Suppressor macrophage (primary cell): ENCODE data around the gene EBF3.
A peak's percentile ranks its signal among the peaks of the same experiment; 100 is the strongest.

Source experiments
- DNase-seq, 4 experiments: peaks; one replicate each; pipeline ENCODE4 v3.0.0-alpha.2; 2020 to 2022

EBF3 gene

GRCh38 chr10:129869596-129870473, 94.2 kb downstream of the EBF3 start:
- DNase-seq = no peak

GRCh38 chr10:129868449-129869035, 95.5 kb downstream of the EBF3 start:
- DNase-seq = no peak

- DNase-seq = no peak
These were observed 96.4 kb downstream of the EBF3 start for GRCh38 chr10:129867631-129868179.

GRCh38 chr10:129866894-129867293, 97.2 kb downstream of the EBF3 start:
- DNase-seq = no peak

- no peak for DNase-seq
These were observed 98.1 kb downstream of the EBF3 start for GRCh38 chr10:129865960-129866359.

- no peak for DNase-seq
These were observed 98.7 kb downstream of the EBF3 start for GRCh38 chr10:129865413-129865812.

GRCh38 chr10:129864601-129865126, 99.4 kb downstream of the EBF3 start:
- no peak for DNase-seq

GRCh38 chr10:129864082-129864481, 100.0 kb downstream of the EBF3 start:
- no peak for DNase-seq

- DNase-seq = no peak
These were observed 100.8 kb downstream of the EBF3 start for GRCh38 chr10:129863201-129863663.

GRCh38 chr10:129861776-129862531, 102.1 kb downstream of the EBF3 start:
- DNase-seq = no peak

- no peak for DNase-seq
These were observed 103.7 kb downstream of the EBF3 start for GRCh38 chr10:129860396-129860795.

GRCh38 chr10:129859536-129859935, 104.5 kb downstream of the EBF3 start:
- DNase-seq = no peak

GRCh38 chr10:129857242-129857960, 106.7 kb downstream of the EBF3 start:
- no peak for DNase-seq

GRCh38 chr10:129855836-129856563, 108.1 kb downstream of the EBF3 start:
- no peak for DNase-seq

- no peak for DNase-seq
These were observed 109.0 kb downstream of the EBF3 start for GRCh38 chr10:129854796-129855705.

- no peak for DNase-seq
These were observed 109.9 kb downstream of the EBF3 start for GRCh38 chr10:129854158-129854557.

GRCh38 chr10:129853562-129853903, 110.5 kb downstream of the EBF3 start:
- DNase-seq = peak in 2 of 4 experiments; percentile 10 to 20

GRCh38 chr10:129852829-129853561, 111.1 kb downstream of the EBF3 start:
- DNase-seq = peak in 3 of 4 experiments; percentile 1 to 17 (median 12)

GRCh38 chr10:129851941-129852640, 112.0 kb downstream of the EBF3 start:
- DNase-seq = no peak
